ENCODE results near the gene USP44. TPM values are rescaled to one million over a fixed set of nuclear protein-coding genes. Genes with fewer than 3 reads are reported as not detected.

Gene USP44
- total and polyA plus RNA-seq, 2 of the 4 experiments (the other 2 are of a cell fraction) = 13.0 to 33.5 TPM

GRCh38 chr12:95591731-95592130, 40.5 kb upstream of the USP44 start:
- TF ChIP-seq CHD1 (IDR thresholded peaks at IDR 0.05; ENCODE audit: low read depth, low read length) = no peak
- peak; percentile 75 for TF ChIP-seq USF2 (IDR thresholded peaks at IDR 0.05; ENCODE audit: low read depth, low read length)
- no peak for TF ChIP-seq NFE2L2 (IDR thresholded peaks at IDR 0.05; ENCODE audit: low read depth, low read length)
- Histone ChIP-seq H4K20me1 (ENCODE audit: insufficient read depth, low read length) (no peaks in the 10 kb centered on the region), H4K91ac (ENCODE audit: insufficient read depth, low read depth, low read length) (peak overlapping the region; percentile 83), H3K9me3 (ENCODE audit: control insufficient read depth, insufficient read depth, low read length) (no peaks in the 10 kb centered on the region), H3K9me1 (ENCODE audit: insufficient read depth, low read length) (peaks cover 6% of the 10 kb centered on the region), H3K27me3 (ENCODE audit: control insufficient read depth, insufficient read depth, low read length) (no peaks in the 10 kb centered on the region), H2BK20ac (ENCODE audit: low read depth, low read length) (peak overlapping the region; percentile 98), H2AK5ac (ENCODE audit: low read depth, low read length) (peak overlapping the region; percentile 84), H3K56ac (ENCODE audit: extremely low read depth, insufficient read depth, low read length) (no peak overlapping the region), H3K23ac (ENCODE audit: low read depth, low read length) (no peak overlapping the region), H3K36me3 (ENCODE audit: control insufficient read depth, insufficient read depth, low read length) (no peaks in the 10 kb centered on the region), H3K9ac (ENCODE audit: low read depth, low read length) (no peak overlapping the region), H2BK5ac (ENCODE audit: low read depth, low read length, poor library complexity, severe bottlenecking) (peak overlapping the region; percentile 92), H3K14ac (replicated peaks; ENCODE audit: low read depth, low read length) (peak overlapping the region; percentile 84), H3K18ac (ENCODE audit: low read depth, low read length) (peak overlapping the region; percentile 84; the same call in 1 of the 2 replicates), H3K79me1 (ENCODE audit: low read depth in 1 of 2, low read length in 2 of 2) (no peaks in the 10 kb centered on the region), H4K5ac (ENCODE audit: low read depth, low read length) (peak overlapping the region; percentile 76), H3K27ac (ENCODE audit: insufficient read depth, low read length) (0 out of 2 replicates have a peak overlapping the region, but pooled peaks have one; percentile 7), H4K8ac (ENCODE audit: low read depth in 2 of 2, low read length in 2 of 2) (peak overlapping the region in 1 of 2 experiments; percentile 83; a peak in 2 of 4 replicates), H2BK120ac (ENCODE audit: low read depth, low read length) (peak overlapping the region; percentile 94), H2AFZ (replicated peaks; ENCODE audit: low read length, poor library complexity) (peak overlapping the region; percentile 77), H3K4me2 (ENCODE audit: low read depth, low read length) (peak overlapping the region; percentile 38; the same call in 1 of the 2 replicates), H2AK9ac (replicated peaks; ENCODE audit: low read depth, low read length, poor library complexity) (peak overlapping the region; percentile 37), H3K4ac (ENCODE audit: low read depth, low read length) (peak overlapping the region; percentile 89), H2BK15ac (ENCODE audit: low read depth, low read length) (peak overlapping the region; percentile 89; the same call in 2 of the 3 replicates), H3K4me3 (ENCODE audit: insufficient read depth, low read depth, low read length) (no peak overlapping the region), H3K4me1 (ENCODE audit: control insufficient read depth, insufficient read depth, low read length) (peaks cover 4% of the 10 kb centered on the region)
- peak; percentile 86 for ATAC-seq (ENCODE audit: low read depth)
- DNase-seq = peak; percentile 88
- BruUV-seq (replicated peaks) = no TSS peak
- ChIA-PET POLR2A (ENCODE audit: unreplicated experiment) (no interaction called here), CTCF (interaction anchor here (1.0 kb wide), 1 partner anchor 10 kb away, joined by 3 read pairs; no protein-coding TSS in a partner anchor)
- intact Hi-C loops (cut with micrococcal nuclease) (no loop called here), in situ Hi-C loops (cut with MboI; ENCODE audit: low sequenced_read_pairs) (no loop called here), dilution Hi-C loops (cut with HindIII; ENCODE audit: low sequenced_read_pairs, unreplicated experiment) (no loop called here)
- no CpG with 5 or more reads among the region's 2 CpGs for WGBS, 2 experiments (ENCODE audit: extremely low coverage in 2 of 2, insufficient read length in 1 of 2)

All from IMR-90 (cell line).